Measurements from ENCODE around the gene MYO16.

The MYO16 gene

DNA sequence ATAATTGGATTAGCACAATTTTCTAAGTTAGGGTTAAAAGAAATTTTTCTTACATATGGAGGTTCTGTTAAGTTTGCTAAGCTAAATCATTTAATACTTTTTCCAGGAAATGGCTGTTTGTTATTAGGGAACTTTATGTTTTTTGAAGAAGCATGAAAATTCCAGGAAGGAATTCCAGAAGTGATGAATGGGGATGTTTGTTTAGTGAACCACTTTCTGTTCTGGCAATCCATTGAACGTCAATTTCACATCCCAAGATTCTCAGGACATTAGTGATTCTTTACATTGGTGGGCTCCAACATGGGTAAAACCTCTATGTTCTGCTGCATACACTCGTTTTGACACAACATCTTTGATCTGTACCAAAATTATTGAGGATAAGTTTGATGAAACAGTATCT, 622.5 kb downstream of the MYO16 start:
- Histone ChIP-seq H3K27ac (no peak overlapping the region), H3K27me3 (no peaks in the 10 kb centered on the region)
- intact Hi-C loops (cut with DNase I; ENCODE audit: low total_unique reads) = no loop called here

DNA sequence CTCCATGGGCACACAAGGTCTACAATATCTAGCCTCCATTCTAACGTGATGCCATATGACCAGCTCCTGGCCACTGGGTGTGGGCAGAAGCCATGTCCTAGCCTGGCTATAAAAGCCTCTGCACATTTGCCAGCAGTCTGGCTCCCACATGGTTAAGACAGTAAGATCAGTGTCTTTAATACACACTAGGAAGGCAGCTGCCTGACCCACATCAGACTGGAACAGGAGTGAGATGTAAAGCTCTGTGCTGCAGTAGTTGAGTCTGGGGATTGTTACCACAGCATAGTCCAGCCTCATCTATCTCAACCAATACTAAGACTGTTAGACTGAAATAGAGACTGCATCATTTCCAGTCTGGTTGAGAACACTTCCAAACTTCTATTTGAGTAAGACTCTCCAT, 623.9 kb downstream of the MYO16 start:
- no peak for DNase-seq
- peaks cover 0 to 30% (median 3%) of the 10 kb centered on the region in 4 donors for H3K4me1 ChIP-seq
- no peak overlapping the region for H3K4me3 ChIP-seq
- intact Hi-C loops (cut with DNase I; ENCODE audit: low total_unique reads) = no loop called here
- H3K27ac ChIP-seq = no peak overlapping the region
- TF ChIP-seq CTCF (IDR thresholded peaks at IDR 0.05) = no peak
- H3K36me3 ChIP-seq = no peaks in the 10 kb centered on the region
- H3K9me3 ChIP-seq = peaks cover 0 to 2% (median 0%) of the 10 kb centered on the region in 3 donors
- H3K27me3 ChIP-seq = no peaks in the 10 kb centered on the region

More for the DNA sequence above, 622.5 kb downstream of the MYO16 start:
- TF ChIP-seq CTCF (IDR thresholded peaks at IDR 0.05) = no peak
- H3K4me1 ChIP-seq = peaks cover 0 to 23% (median 1%) of the 10 kb centered on the region in 4 donors
- no peak overlapping the region for H3K4me3 ChIP-seq
- no peaks in the 10 kb centered on the region for H3K36me3 ChIP-seq
- H3K9me3 ChIP-seq = peaks cover 0 to 7% (median 0%) of the 10 kb centered on the region in 3 donors
- DNase-seq = no peak

DNA sequence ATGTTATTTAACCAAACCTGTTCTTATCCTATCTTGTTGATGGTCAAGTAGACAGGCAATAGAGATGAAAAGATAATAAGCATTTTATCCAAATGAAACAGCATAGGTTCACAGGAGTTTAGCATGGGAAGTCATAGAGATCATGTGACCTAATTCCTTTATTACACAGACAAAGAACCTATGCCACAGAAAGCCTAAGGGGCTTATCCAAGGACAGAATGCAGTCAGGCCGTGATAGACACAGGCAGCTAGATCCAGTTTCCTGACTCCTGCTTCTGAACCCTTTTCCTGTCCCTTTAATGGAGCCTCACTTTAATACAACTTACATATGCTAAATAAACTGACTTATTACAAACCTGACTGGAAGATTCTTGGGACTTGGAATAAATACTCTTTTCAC, 624.9 kb downstream of the MYO16 start:
- Histone ChIP-seq H3K27ac (no peak overlapping the region), H3K9me3 (peaks cover 0 to 5% (median 0%) of the 10 kb centered on the region in 3 donors), H3K36me3 (no peaks in the 10 kb centered on the region), H3K27me3 (no peaks in the 10 kb centered on the region), H3K4me3 (no peak overlapping the region), H3K4me1 (peaks cover 0 to 30% (median 3%) of the 10 kb centered on the region in 4 donors)
- TF ChIP-seq CTCF (IDR thresholded peaks at IDR 0.05) = no peak
- intact Hi-C loops (cut with DNase I; ENCODE audit: low total_unique reads) = no loop called here
- DNase-seq = no peak

DNA sequence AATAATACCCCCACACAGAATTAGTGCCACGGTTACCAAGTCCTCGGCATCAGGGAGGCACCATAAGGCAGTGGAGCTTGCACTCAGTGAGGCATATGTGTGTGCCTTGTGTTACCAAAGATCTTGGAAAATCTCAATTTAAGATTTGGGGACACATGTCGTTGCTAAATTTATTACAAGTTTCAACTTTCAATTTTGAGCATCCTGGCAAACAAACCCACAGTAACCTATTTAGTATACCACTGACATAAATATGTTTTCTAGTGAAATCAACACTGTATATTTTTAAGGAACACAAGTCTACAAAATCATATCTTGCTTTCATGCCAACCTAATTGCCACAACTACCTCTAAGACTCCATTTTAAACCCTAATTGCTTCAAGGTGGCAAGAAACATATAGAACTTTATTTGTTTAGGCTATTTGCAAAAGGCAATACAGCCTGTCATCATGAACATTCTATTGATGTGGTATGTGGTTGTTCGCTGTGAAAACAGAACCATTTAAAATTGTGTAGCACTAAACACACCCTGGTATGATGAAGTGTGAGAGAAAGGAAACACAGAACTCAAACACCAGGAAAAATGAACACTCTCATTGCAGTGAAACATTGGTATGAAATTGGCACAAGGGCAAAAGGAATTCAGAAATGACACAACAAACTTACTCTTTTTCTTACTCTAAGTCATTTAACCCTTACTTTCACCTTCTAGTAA, 625.9 kb downstream of the MYO16 start:
- H3K27me3 ChIP-seq = no peaks in the 10 kb centered on the region
- H3K27ac ChIP-seq = no peak overlapping the region
- H3K4me3 ChIP-seq = no peak overlapping the region
- DNase-seq = no peak
- intact Hi-C loops (cut with DNase I; ENCODE audit: low total_unique reads) = no loop called here
- H3K36me3 ChIP-seq = no peaks in the 10 kb centered on the region
- peaks cover 0 to 5% (median 0%) of the 10 kb centered on the region in 3 donors for H3K9me3 ChIP-seq
- H3K4me1 ChIP-seq = peaks cover 0 to 30% (median 3%) of the 10 kb centered on the region in 4 donors
- TF ChIP-seq CTCF (IDR thresholded peaks at IDR 0.05) = no peak

- no peak overlapping the region for H3K4me3 ChIP-seq
- H3K36me3 ChIP-seq = no peaks in the 10 kb centered on the region
- no peak for TF ChIP-seq CTCF (IDR thresholded peaks at IDR 0.05)
- peak overlapping the region; percentile 41 to 53 for H3K27ac ChIP-seq
- peaks cover 0 to 24% (median 3%) of the 10 kb centered on the region in 4 donors for H3K4me1 ChIP-seq
- H3K9me3 ChIP-seq = peaks cover 0 to 5% (median 0%) of the 10 kb centered on the region in 3 donors
- no peaks in the 10 kb centered on the region for H3K27me3 ChIP-seq
- DNase-seq = no peak
- intact Hi-C loops (cut with DNase I; ENCODE audit: low total_unique reads) = no loop called here
Observed at GRCh38 chr13:109256866-109257760, 627.7 kb downstream of the MYO16 start.
